Measurements from ENCODE around the gene BCAS1. TPM values are rescaled to one million over a fixed set of nuclear protein-coding genes. Genes with fewer than 3 reads are reported as not detected.

BCAS1 gene
- total RNA-seq, 1 experiment from 2014 or later, result 0.17 TPM

GRCh38 chr20:53995949-53996348, 74.4 kb downstream of the BCAS1 start:
- Histone ChIP-seq H4K20me1 (ENCODE audit: insufficient read depth) (no peaks in the 10 kb centered on the region), H3K4me3 (replicated peaks in 1 of 2; ENCODE audit: low read depth in 1 of 2, low read length in 2 of 2) (no peak overlapping the region), H3K9me3 (ENCODE audit: control insufficient read depth in 1 of 2, insufficient read depth in 1 of 2, low read depth in 1 of 2, low read length in 2 of 2) (no peaks in the 10 kb centered on the region), H3K27ac (ENCODE audit: low read depth, low read length) (no peak overlapping the region), H3K27me3 (ENCODE audit: insufficient read depth, low read length) (no peaks in the 10 kb centered on the region), H3K4me1 (ENCODE audit: control insufficient read depth in 1 of 2, insufficient read depth in 2 of 2, low read length in 2 of 2) (no peaks in the 10 kb centered on the region), H3K9me2 (ENCODE audit: insufficient read depth) (no peaks in the 10 kb centered on the region), H3K9ac (ENCODE audit: low read length) (no peak overlapping the region), H3K4me2 (ENCODE audit: low read length) (no peak overlapping the region), H3K79me2 (ENCODE audit: insufficient read depth, low read length) (no peaks in the 10 kb centered on the region), H2AFZ (ENCODE audit: low read depth, low read length, poor library complexity, severe bottlenecking) (no peak overlapping the region), H3K36me3 (ENCODE audit: control insufficient read depth in 1 of 2, insufficient read depth in 2 of 2, low read length in 2 of 2) (no peaks in the 10 kb centered on the region)
- ChIA-PET RAD21 (ENCODE audit: low non-redundant PET in 1 of 2, low total read pairs in 2 of 2, uncharacterized antibody in 2 of 2, unreplicated experiment in 2 of 2) (no interaction called here), CTCF (no interaction called here), POLR2A (no interaction called here)
- intact Hi-C loops (cut with micrococcal nuclease), result no loop called here
- no peak for DNase-seq (ENCODE audit: low read depth, low spot score)
- no TSS peak for BruUV-seq (replicated peaks)
- TF ChIP-seq RAD21 (IDR thresholded peaks at IDR 0.05; ENCODE audit: low read depth), result no peak
- no peak for TF ChIP-seq ZFX (IDR thresholded peaks at IDR 0.05)
- TF ChIP-seq JUND (IDR thresholded peaks at IDR 0.05), result no peak
- no peak for TF ChIP-seq SRF (IDR thresholded peaks at IDR 0.05; ENCODE audit: low read depth)
- no peak for TF ChIP-seq ELF1 (IDR thresholded peaks at IDR 0.05; ENCODE audit: borderline replicate concordance, low read depth)
- no peak for TF ChIP-seq REST (IDR thresholded peaks at IDR 0.05; ENCODE audit: low read depth)
- TF ChIP-seq SP1 (IDR thresholded peaks at IDR 0.05; ENCODE audit: low read depth), result no peak
- no peak for ATAC-seq

- no peak overlapping the region for H3K9ac ChIP-seq (ENCODE audit: low read length)
- no peaks in the 10 kb centered on the region for H3K4me1 ChIP-seq (ENCODE audit: control insufficient read depth in 1 of 2, insufficient read depth in 2 of 2, low read length in 2 of 2)
- TF ChIP-seq CBX3 (IDR thresholded peaks at IDR 0.05; ENCODE audit: low read depth) (no peak), EZH2 (IDR thresholded peaks at IDR 0.05) (no peak), TCF7L2 (IDR thresholded peaks at IDR 0.05; ENCODE audit: borderline replicate concordance, extremely low read depth, insufficient read depth, insufficient read length) (no peak), SIN3A (IDR thresholded peaks at IDR 0.05; ENCODE audit: low read depth) (no peak), REST (IDR thresholded peaks at IDR 0.05; ENCODE audit: low read depth) (no peak), SP1 (IDR thresholded peaks at IDR 0.05; ENCODE audit: low read depth) (no peak), SRF (IDR thresholded peaks at IDR 0.05; ENCODE audit: low read depth) (no peak), EGR1 (IDR thresholded peaks at IDR 0.05; ENCODE audit: low read depth) (no peak), MAX (IDR thresholded peaks at IDR 0.05) (no peak), POLR2AphosphoS5 (IDR thresholded peaks at IDR 0.05; ENCODE audit: low read depth, low read length) (no peak)
- CTCF ChIA-PET, result no interaction called here
- no peaks in the 10 kb centered on the region for H3K79me2 ChIP-seq (ENCODE audit: insufficient read depth, low read length)
- no peak overlapping the region for H2AFZ ChIP-seq (ENCODE audit: low read depth, low read length, poor library complexity, severe bottlenecking)
- no peaks in the 10 kb centered on the region for H4K20me1 ChIP-seq (ENCODE audit: insufficient read depth)
- RAD21 ChIA-PET (ENCODE audit: low non-redundant PET in 1 of 2, low total read pairs in 2 of 2, uncharacterized antibody in 2 of 2, unreplicated experiment in 2 of 2), result no interaction called here
- H3K9me2 ChIP-seq (ENCODE audit: insufficient read depth), result no peaks in the 10 kb centered on the region
- DNase-seq (ENCODE audit: low read depth, low spot score), result no peak
- H3K27ac ChIP-seq (ENCODE audit: low read depth, low read length), result no peak overlapping the region
- BruUV-seq (replicated peaks), result no TSS peak
- no peak overlapping the region for H3K4me3 ChIP-seq (replicated peaks in 1 of 2; ENCODE audit: low read depth in 1 of 2, low read length in 2 of 2)
- no peaks in the 10 kb centered on the region for H3K27me3 ChIP-seq (ENCODE audit: insufficient read depth, low read length)
- POLR2A ChIA-PET, result no interaction called here
- no peak for ATAC-seq
- H3K4me2 ChIP-seq (ENCODE audit: low read length), result no peak overlapping the region
- no peaks in the 10 kb centered on the region for H3K36me3 ChIP-seq (ENCODE audit: control insufficient read depth in 1 of 2, insufficient read depth in 2 of 2, low read length in 2 of 2)
- intact Hi-C loops (cut with micrococcal nuclease), result no loop called here
- H3K9me3 ChIP-seq (ENCODE audit: control insufficient read depth in 1 of 2, insufficient read depth in 1 of 2, low read depth in 1 of 2, low read length in 2 of 2), result no peaks in the 10 kb centered on the region
Measured at GRCh38 chr20:53994088-53994487, 76.3 kb downstream of the BCAS1 start.
